Measurements from ENCODE around the gene CYP4F3.
"Not testable (repeated sequence)": the region's sequence is repeated elsewhere in the genome, so short reads cannot be mapped to it uniquely, and the experiment has no call there.

CYP4F3 gene

GRCh38 chr19:15666883-15667282 lies 26.2 kb downstream of the CYP4F3 start:
- no peak for DNase-seq (ENCODE audit: low read depth in 3 of 3)

GRCh38 chr19:15669440-15669839 lies 28.7 kb downstream of the CYP4F3 start:
- DNase-seq (ENCODE audit: low read depth in 3 of 3) = no peak

GRCh38 chr19:15669891-15670290 lies 29.2 kb downstream of the CYP4F3 start:
- DNase-seq (ENCODE audit: low read depth in 3 of 3) = no peak

GRCh38 chr19:15671237-15671821 lies 30.6 kb downstream of the CYP4F3 start:
- DNase-seq (ENCODE audit: low read depth in 3 of 3) = no peak

- DNase-seq (ENCODE audit: low read depth in 3 of 3) = no peak
Observed at GRCh38 chr19:15671891-15672579, 31.3 kb downstream of the CYP4F3 start.

- no peak for DNase-seq (ENCODE audit: low read depth in 3 of 3)
Observed at GRCh38 chr19:15672580-15673175, 32.0 kb downstream of the CYP4F3 start, which contains the start of gene CYP4F12. Gene CYP4F12, plus strand, starts transcription at chr19:15673087. Its CDS starts 443 bp downstream, at chr19:15673530.

GRCh38 chr19:15673176-15673654 lies 32.5 kb downstream of the CYP4F3 start:
- no peak for DNase-seq (ENCODE audit: low read depth in 3 of 3)

GRCh38 chr19:15675560-15675959 lies 34.9 kb downstream of the CYP4F3 start:
- DNase-seq (ENCODE audit: low read depth in 3 of 3) = no peak

GRCh38 chr19:15679089-15679488 lies 38.4 kb downstream of the CYP4F3 start:
- DNase-seq (ENCODE audit: low read depth in 3 of 3) = no peak

- DNase-seq (ENCODE audit: low read depth in 3 of 3) = not testable (repeated sequence)
Observed at GRCh38 chr19:15679865-15680264, 39.2 kb downstream of the CYP4F3 start.

GRCh38 chr19:15680478-15681322 lies 40.0 kb downstream of the CYP4F3 start:
- no peak for DNase-seq (ENCODE audit: low read depth in 3 of 3)

GRCh38 chr19:15683411-15683810 lies 42.7 kb downstream of the CYP4F3 start:
- DNase-seq (ENCODE audit: low read depth in 3 of 3) = no peak

- no peak for DNase-seq (ENCODE audit: low read depth in 3 of 3)
Observed at GRCh38 chr19:15684828-15685227, 44.1 kb downstream of the CYP4F3 start.

GRCh38 chr19:15696654-15697194 lies 56.0 kb downstream of the CYP4F3 start:
- DNase-seq (ENCODE audit: low read depth in 3 of 3) = no peak

- no peak for DNase-seq (ENCODE audit: low read depth in 3 of 3)
Observed at GRCh38 chr19:15701757-15702533, 61.2 kb downstream of the CYP4F3 start.

GRCh38 chr19:15702534-15702930 lies 61.8 kb downstream of the CYP4F3 start:
- no peak for DNase-seq (ENCODE audit: low read depth in 3 of 3)
